HepG2 (cell line): ENCODE data around the gene PPAT.

ENCODE experiments used
- ADNP ChIP-seq: sonication (generic); formaldehyde crosslinking; IDR thresholded peaks from 2 replicates; pipeline ENCODE4 v1.4.0; 2020; ENCODE audit warnings: missing genetic modification reagents
- KDM5A ChIP-seq: fragments of 200-600 bp; sonication (generic); IDR thresholded peaks from 2 replicates; pipeline ENCODE4 v1.7.0; 2018; ENCODE audit warnings: antibody characterized with exemption, mild to moderate bottlenecking, low read length, borderline replicate concordance
- MED13 ChIP-seq: sonication (generic); formaldehyde crosslinking; IDR thresholded peaks from 2 replicates; pipeline ENCODE4 v1.5.0; 2020; ENCODE audit warnings: missing genetic modification reagents
- NCOA5 ChIP-seq: sonication (generic); formaldehyde crosslinking; IDR thresholded peaks from 2 replicates; pipeline ENCODE4 v1.4.0; 2020; ENCODE audit warnings: missing genetic modification reagents
- ZNF230 ChIP-seq: sonication (generic); formaldehyde crosslinking; IDR thresholded peaks from 2 replicates; pipeline ENCODE4 v1.4.0; 2020; ENCODE audit warnings: mild to moderate bottlenecking, missing genetic modification reagents
- ZNF350 ChIP-seq: sonication (generic); formaldehyde crosslinking; IDR thresholded peaks from 2 replicates; pipeline ENCODE4 v1.4.0; 2020; ENCODE audit warnings: mild to moderate bottlenecking, low read depth, missing genetic modification reagents, borderline replicate concordance
- TF ChIP-seq, protein P1 (sequence below): sonication (generic); formaldehyde crosslinking; IDR thresholded peaks from 2 replicates; pipeline ENCODE4 v1.4.0; 2020; ENCODE audit warnings: missing genetic modification reagents
- TF ChIP-seq, protein P2 (sequence below): sonication (generic); formaldehyde crosslinking; IDR thresholded peaks from 2 replicates; pipeline ENCODE4 v1.5.0; 2020; ENCODE audit warnings: mild to moderate bottlenecking, missing genetic modification reagents, moderate library complexity

DNA sequence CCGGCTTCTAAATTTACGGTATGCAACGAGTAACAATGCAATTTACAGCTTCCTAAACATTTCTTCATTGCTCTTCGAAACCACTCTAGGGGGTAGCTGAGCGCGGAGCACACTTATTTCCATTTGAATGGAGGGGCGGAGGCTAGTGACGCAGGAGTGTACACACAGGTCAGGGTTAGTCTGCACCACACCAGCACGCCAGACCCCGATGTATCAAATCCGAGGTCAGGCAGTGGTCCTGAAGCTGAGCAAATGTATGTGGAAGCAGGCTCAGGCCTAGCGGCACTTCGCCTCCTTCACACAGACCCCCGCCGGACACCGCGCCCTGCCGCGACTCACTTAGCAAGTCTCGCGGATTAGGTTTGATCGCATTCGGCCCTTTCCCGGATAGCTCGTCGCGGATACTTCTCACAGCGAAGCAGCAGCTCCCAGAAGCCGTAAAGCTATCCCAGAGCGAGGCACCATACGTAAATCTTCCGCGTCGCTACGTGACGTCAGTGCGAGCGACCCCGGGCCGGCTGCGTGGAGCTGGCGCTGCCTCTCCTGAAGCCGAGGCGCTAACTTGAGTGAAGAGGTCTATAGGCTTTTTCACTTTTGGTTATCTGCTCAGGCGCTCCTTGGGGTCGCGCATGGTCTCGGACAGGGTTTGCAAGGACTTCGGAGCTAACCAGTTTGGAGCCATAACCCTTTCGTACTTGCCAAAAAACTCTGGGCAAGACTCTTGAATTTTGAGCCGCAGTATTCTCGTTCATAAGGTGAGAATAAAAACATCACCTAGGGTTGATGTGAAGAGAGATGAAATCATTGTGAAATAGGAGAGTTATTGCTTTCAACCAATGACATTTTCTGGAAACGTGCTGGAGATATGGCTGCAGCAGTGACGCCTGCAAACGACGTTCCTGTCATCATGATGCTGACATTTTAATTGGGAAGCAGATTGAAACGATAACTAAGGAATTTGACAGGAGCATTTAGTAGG lies 48.1 kb downstream of the PPAT start, which contains the start of gene AASDH:
- TF ChIP-seq, protein P1, sequence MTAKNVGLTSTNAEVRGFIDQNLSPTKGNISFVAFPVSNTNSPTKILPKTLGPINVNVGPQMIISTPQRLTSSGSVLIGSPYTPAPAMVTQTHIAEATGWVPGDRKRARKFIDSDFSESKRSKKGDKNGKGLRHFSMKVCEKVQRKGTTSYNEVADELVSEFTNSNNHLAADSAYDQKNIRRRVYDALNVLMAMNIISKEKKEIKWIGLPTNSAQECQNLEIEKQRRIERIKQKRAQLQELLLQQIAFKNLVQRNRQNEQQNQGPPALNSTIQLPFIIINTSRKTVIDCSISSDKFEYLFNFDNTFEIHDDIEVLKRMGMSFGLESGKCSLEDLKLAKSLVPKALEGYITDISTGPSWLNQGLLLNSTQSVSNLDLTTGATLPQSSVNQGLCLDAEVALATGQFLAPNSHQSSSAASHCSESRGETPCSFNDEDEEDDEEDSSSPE, result peak; percentile 83
- TF ChIP-seq KDM5A (peak; percentile 98), NCOA5 (CRISPR knock-in tag) (no peak), ADNP (CRISPR knock-in tag) (no peak), MED13 (CRISPR knock-in tag) (no peak), ZNF230 (peak; percentile 78; the same call in 1 of the 2 replicates), ZNF350 (CRISPR knock-in tag) (peak; percentile 94)
- TF ChIP-seq, protein P2, sequence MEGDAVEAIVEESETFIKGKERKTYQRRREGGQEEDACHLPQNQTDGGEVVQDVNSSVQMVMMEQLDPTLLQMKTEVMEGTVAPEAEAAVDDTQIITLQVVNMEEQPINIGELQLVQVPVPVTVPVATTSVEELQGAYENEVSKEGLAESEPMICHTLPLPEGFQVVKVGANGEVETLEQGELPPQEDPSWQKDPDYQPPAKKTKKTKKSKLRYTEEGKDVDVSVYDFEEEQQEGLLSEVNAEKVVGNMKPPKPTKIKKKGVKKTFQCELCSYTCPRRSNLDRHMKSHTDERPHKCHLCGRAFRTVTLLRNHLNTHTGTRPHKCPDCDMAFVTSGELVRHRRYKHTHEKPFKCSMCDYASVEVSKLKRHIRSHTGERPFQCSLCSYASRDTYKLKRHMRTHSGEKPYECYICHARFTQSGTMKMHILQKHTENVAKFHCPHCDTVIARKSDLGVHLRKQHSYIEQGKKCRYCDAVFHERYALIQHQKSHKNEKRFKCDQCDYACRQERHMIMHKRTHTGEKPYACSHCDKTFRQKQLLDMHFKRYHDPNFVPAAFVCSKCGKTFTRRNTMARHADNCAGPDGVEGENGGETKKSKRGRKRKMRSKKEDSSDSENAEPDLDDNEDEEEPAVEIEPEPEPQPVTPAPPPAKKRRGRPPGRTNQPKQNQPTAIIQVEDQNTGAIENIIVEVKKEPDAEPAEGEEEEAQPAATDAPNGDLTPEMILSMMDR (CRISPR knock-in tag), result 0 out of 2 replicates have a peak, but pooled peaks have one; percentile 11
